ENCODE measurements around the gene XYLB.

GRCh38 chr3:38376098-38376816 lies 29.7 kb downstream of the XYLB start:
- TF ChIP-seq POLR2AphosphoS5 (IDR thresholded peaks at IDR 0.05; ENCODE audit: borderline replicate concordance, low read depth, low read length), result no peak
- TF ChIP-seq EZH2 (IDR thresholded peaks at IDR 0.05), result no peak
